Activated gamma-delta T cell treated with Interleukin-2 at 50 U/mL for 16 hours (primary cell): Measurements from ENCODE around the gene SMARCC2.

Source experiments
- DNase-seq: peaks from one replicate; pipeline ENCODE4 v3.0.0-alpha.2; 2020

Gene SMARCC2

GRCh38 chr12:56146492-56147460 lies 42.5 kb downstream of the SMARCC2 start:
- DNase-seq = no peak

DNA sequence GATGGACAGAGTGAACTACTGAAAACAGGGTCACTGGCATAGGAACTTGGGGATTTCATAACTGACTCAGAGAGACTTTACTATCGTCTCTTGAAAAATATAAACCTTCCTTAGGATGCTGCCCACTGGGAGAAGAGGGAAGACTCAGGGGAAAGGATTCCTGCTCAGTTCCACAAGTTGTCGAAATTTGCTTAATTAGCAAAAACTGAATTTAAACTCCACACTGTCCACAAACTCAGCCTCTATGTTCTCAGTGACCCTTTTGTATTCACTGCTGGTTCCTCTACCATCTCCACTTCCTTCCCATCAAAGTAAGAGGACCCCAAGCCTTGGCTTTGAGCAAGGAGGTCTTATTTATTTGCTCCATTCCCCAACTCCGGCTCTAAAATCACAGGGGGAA lies 44.1 kb downstream of the SMARCC2 start:
- DNase-seq = no peak

DNA sequence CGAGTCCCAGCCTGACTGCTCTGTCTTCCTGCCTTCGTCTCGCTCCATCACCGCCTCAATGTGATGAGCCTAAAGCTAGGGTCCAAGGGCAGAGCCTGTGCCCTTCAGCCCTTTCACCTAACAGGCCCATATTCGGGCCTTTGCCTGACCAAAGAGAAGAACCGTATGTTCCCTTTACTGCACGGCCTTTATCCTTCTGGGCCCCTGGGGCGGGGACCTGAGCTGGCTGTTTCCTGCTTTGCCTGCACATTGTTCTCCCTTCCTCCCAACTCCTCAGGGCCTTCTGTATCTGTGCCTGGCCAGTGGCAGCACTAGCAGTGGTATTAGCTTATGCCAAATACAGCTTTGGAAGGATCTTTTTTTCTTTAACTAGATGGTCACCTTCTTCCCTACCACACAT lies 45.4 kb downstream of the SMARCC2 start:
- DNase-seq = no peak

GRCh38 chr12:56143217-56143616 lies 46.1 kb downstream of the SMARCC2 start:
- DNase-seq = no peak

DNA sequence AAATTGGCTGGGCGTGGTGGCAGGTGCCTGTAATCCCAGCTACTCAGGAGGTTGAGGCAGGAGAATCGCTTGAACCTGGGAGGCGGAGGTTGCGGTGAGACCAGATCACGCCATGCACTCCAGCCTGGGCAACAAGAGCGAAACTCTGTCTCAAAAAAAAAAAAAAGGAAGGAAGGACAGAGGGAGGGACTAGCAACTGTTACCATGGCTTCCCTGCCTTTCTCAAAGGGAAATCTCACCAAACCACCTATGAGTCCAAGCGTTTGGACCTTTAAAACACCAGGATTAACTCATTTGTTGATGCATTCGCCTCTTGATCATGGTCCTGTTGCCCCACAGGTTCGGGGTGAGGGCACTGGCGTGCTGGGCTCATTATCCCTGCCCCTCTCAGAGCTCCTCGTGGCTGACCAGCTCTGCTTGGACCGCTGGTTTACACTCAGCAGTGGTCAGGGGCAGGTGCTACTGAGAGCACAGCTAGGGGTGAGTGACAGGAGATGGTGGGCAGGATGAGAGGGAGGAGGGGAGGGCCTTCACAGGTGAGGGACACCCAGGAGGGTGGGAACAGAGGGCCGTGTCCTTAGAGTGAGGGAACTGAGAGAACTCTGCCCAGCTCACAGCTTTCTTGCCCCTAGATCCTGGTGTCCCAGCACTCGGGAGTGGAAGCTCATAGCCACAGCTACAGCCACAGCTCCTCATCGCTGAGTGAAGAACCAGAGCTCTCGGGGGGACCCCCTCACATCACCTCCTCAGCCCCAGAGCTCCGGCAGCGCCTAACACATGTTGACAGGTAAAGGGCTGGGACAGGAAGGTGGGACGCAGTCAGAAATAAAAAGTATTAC lies 47.1 kb downstream of the SMARCC2 start:
- DNase-seq = no peak

GRCh38 chr12:56137853-56138571 lies 51.3 kb downstream of the SMARCC2 start:
- no peak for DNase-seq

DNA sequence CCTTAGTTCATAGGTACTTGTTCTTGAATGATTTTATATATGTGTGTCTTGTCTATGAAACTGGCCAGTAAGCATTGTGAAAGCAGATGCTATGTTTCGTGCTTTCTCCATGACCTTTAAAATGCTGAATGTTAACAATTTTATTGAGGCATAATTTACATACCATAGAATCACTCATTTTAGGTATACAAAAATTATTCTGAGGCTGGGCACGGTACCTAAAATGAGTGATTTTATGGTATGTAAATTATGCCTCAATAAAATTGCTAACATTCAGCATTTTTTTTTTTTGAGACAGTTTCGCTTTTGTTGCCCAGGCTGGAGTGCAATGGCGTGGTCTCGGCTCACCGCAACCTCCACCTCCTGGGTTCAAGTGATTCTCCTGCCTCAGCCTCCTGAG lies 54.4 kb downstream of the SMARCC2 start:
- no peak for DNase-seq

- no peak for DNase-seq
Observed at GRCh38 chr12:56130876-56131275, 58.4 kb downstream of the SMARCC2 start.

GRCh38 chr12:56129942-56130495 lies 59.3 kb downstream of the SMARCC2 start:
- DNase-seq = no peak

GRCh38 chr12:56129206-56129941 lies 59.9 kb downstream of the SMARCC2 start:
- peak; percentile 85 for DNase-seq

GRCh38 chr12:56128670-56129205 lies 60.5 kb downstream of the SMARCC2 start:
- DNase-seq = peak; percentile 39

DNA sequence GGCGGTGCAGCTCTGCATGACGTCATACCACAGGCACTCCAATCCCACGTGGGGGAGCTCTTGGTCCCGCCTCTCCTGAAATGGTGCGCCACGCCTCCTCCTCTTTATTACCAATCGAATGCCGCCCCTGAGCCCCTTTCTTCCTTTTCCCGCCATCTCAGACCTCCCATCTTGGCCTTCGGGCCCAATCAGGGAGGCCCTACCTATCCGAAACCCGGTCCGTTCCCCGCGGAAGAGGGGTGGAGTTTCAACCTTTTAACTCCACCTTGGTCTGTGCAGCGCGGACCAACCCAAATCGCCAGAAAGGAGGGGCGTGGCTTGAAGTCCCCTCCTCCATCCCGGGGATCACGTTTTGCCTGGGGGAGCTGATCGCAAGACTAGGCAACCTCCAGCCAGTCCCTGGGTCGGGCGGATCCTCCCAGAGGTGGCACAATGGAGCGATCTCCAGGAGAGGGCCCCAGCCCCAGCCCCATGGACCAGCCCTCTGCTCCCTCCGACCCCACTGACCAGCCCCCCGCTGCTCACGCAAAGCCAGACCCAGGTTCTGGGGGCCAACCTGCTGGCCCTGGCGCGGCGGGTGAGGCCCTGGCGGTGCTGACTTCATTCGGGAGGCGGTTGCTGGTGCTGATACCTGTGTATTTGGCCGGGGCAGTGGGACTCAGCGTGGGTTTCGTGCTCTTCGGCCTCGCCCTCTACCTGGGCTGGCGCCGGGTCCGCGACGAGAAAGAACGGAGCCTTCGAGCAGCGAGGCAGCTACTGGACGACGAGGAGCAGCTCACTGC lies 61.2 kb downstream of the SMARCC2 start, which contains the start of gene ESYT1:
ESYT1 (plus strand) TSS at position 380 of the 782 bp plus-strand sequence; CDS start at position 433, 53 bp downstream.
- DNase-seq = peak; percentile 97

GRCh38 chr12:56127485-56127887 lies 61.8 kb downstream of the SMARCC2 start:
- DNase-seq = no peak

DNA sequence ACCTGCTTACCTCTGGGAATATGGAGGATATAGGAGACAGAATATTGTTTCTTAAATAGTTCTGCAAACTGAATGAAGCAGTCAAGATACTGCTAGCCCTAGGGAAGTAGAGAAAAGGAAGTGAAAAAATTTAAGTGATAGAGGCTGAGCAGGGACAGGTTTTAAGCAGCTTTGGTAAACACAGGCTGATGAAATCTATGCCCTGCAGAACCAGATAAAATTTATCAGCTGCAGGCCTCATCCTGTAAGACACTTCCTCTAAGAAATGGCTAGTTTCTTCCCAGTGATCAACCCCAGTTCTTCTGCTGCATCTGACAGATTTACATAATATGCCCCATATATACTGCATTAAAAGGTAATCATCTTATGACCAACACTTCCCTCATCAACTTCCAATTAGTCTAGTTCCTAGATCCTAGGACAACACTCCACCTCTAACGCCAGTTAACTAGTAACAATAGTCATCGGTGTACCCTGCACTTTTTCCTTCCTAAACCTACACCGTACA lies 62.5 kb downstream of the SMARCC2 start:
- DNase-seq = no peak

GRCh38 chr12:56124133-56124532 lies 65.2 kb downstream of the SMARCC2 start:
- DNase-seq = no peak

DNA sequence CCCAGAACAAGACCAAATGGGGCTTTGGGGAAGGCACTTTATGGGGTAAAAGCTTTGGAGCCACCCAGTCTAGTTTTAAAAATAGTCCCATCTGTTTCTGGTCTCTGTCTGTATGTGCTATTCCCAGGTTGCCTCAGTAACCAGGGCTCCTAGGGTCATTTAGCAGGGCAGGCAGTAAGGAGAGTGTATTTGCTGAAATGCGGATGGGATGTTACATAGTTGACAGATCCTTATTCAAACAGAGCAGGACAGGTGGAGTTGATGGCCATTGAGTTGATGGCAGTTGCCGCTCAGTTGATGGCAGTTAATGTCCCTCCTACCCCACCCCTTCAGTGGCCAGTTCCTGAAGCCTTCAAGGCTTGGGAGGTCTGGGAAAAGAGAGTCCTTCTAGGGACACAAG lies 66.6 kb downstream of the SMARCC2 start:
- DNase-seq = no peak

- no peak for DNase-seq
Observed at GRCh38 chr12:56121204-56121870, 67.9 kb downstream of the SMARCC2 start.

- DNase-seq = no peak
Observed at GRCh38 chr12:56120158-56120846, 69.0 kb downstream of the SMARCC2 start.

- DNase-seq = peak; percentile 58
Observed at GRCh38 chr12:56119361-56119796, 69.9 kb downstream of the SMARCC2 start.
